SJSA1 (cell line): ENCODE data around the gene PCSK6. TPM values are rescaled to one million over a fixed set of nuclear protein-coding genes. Genes with fewer than 3 reads are reported as not detected.

Experiments
- DNase-seq, 2 experiments: peaks; one replicate each; pipeline ENCODE4 v3.0.0-alpha.2; 2015 to 2020; ENCODE audit warnings: low spot score in 2 of 2, low read depth in 1 of 2
- H3K27ac ChIP-seq: fragments of 250-450 bp; sonication (Bioruptor Pico); 2 replicates; pipeline ENCODE4 v1.5.1; 2020; ENCODE audit warnings: mild to moderate bottlenecking, moderate library complexity
- H3K27me3 ChIP-seq: fragments of 250-450 bp; sonication (Bioruptor Pico); replicated peaks from 2 replicates; pipeline ENCODE4 v1.5.1; 2020; ENCODE audit warnings: mild to moderate bottlenecking, moderate library complexity
- H3K36me3 ChIP-seq: fragments of 250-450 bp; sonication (Bioruptor Pico); 2 replicates; pipeline ENCODE4 v1.5.1; 2020; ENCODE audit warnings: mild to moderate bottlenecking
- H3K4me1 ChIP-seq: fragments of 250-450 bp; sonication (Bioruptor Pico); replicated peaks from 2 replicates; pipeline ENCODE4 v1.6.1; 2021; ENCODE audit warnings: mild to moderate bottlenecking
- H3K4me3 ChIP-seq: fragments of 250-450 bp; sonication (Bioruptor Pico); 2 replicates; pipeline ENCODE4 v1.5.1; 2020; ENCODE audit warnings: mild to moderate bottlenecking
- H3K9me3 ChIP-seq: fragments of 250-450 bp; sonication (Bioruptor Pico); replicated peaks from 2 replicates; pipeline ENCODE4 v1.5.1; 2020; ENCODE audit warnings: mild to moderate bottlenecking
- total RNA-seq: library from RNA; depleted of rRNA; stranded (reverse); fragments of >200 nt; shearing (Covaris generic); gene quantifications from 2 replicates; pipeline ENCODE4 v1.2.3, GENCODE V29; 2014

The PCSK6 gene
- total RNA-seq, 1 experiment from 2014 or later, result 1.7 TPM

GRCh38 chr15:101490408-101490891 lies 943 bp upstream of the PCSK6 start:
- peaks cover 7% of the 10 kb centered on the region; the same call in 1 of the 2 replicates for H3K4me1 ChIP-seq
- no peaks in the 10 kb centered on the region for H3K36me3 ChIP-seq
- H3K4me3 ChIP-seq, result no peak overlapping the region
- no peak for DNase-seq
- H3K27ac ChIP-seq, result no peak overlapping the region
- H3K27me3 ChIP-seq, result peaks cover 33% of the 10 kb centered on the region
- no peaks in the 10 kb centered on the region for H3K9me3 ChIP-seq

- no peak overlapping the region for H3K27ac ChIP-seq
- H3K27me3 ChIP-seq, result peaks cover 30% of the 10 kb centered on the region
- no peaks in the 10 kb centered on the region for H3K9me3 ChIP-seq
- peak overlapping the region; percentile 33 for H3K4me3 ChIP-seq
- peaks cover 7% of the 10 kb centered on the region; the same call in 1 of the 2 replicates for H3K4me1 ChIP-seq
- DNase-seq, result no peak
- no peaks in the 10 kb centered on the region for H3K36me3 ChIP-seq
Measured at GRCh38 chr15:101489237-101489598, 289 bp downstream of the PCSK6 start.

- DNase-seq, result no peak
- Histone ChIP-seq H3K9me3 (no peaks in the 10 kb centered on the region), H3K27me3 (peaks cover 30% of the 10 kb centered on the region), H3K4me3 (no peak overlapping the region; the same call in 1 of the 2 replicates), H3K4me1 (peaks cover 7% of the 10 kb centered on the region; the same call in 1 of the 2 replicates), H3K36me3 (no peaks in the 10 kb centered on the region), H3K27ac (no peak overlapping the region)
Measured at GRCh38 chr15:101488300-101489164, 975 bp downstream of the PCSK6 start.

GRCh38 chr15:101486696-101487459 lies 2.6 kb downstream of the PCSK6 start:
- H3K4me1 ChIP-seq, result peaks cover 7% of the 10 kb centered on the region; the same call in 1 of the 2 replicates
- H3K27ac ChIP-seq, result no peak overlapping the region
- no peaks in the 10 kb centered on the region for H3K9me3 ChIP-seq
- H3K27me3 ChIP-seq, result peaks cover 30% of the 10 kb centered on the region
- no peak for DNase-seq
- H3K4me3 ChIP-seq, result no peak overlapping the region
- no peaks in the 10 kb centered on the region for H3K36me3 ChIP-seq

- Histone ChIP-seq H3K27ac (no peak overlapping the region), H3K4me3 (no peak overlapping the region), H3K4me1 (no peaks in the 10 kb centered on the region; the same call in 1 of the 2 replicates), H3K27me3 (peaks cover 22% of the 10 kb centered on the region), H3K9me3 (no peaks in the 10 kb centered on the region), H3K36me3 (no peaks in the 10 kb centered on the region)
- DNase-seq, result no peak
Measured at GRCh38 chr15:101483462-101483861, 6.0 kb downstream of the PCSK6 start.

GRCh38 chr15:101482526-101483371 lies 6.8 kb downstream of the PCSK6 start:
- no peaks in the 10 kb centered on the region for H3K36me3 ChIP-seq
- H3K4me3 ChIP-seq, result no peak overlapping the region
- H3K27ac ChIP-seq, result no peak overlapping the region
- H3K27me3 ChIP-seq, result peaks cover 16% of the 10 kb centered on the region
- no peak for DNase-seq
- H3K9me3 ChIP-seq, result no peaks in the 10 kb centered on the region
- H3K4me1 ChIP-seq, result no peaks in the 10 kb centered on the region

GRCh38 chr15:101481917-101482525 lies 7.5 kb downstream of the PCSK6 start:
- peaks cover 11% of the 10 kb centered on the region for H3K27me3 ChIP-seq
- no peaks in the 10 kb centered on the region for H3K36me3 ChIP-seq
- DNase-seq, result no peak
- no peaks in the 10 kb centered on the region for H3K9me3 ChIP-seq
- no peak overlapping the region for H3K4me3 ChIP-seq
- no peaks in the 10 kb centered on the region for H3K4me1 ChIP-seq
- no peak overlapping the region for H3K27ac ChIP-seq

- Histone ChIP-seq H3K4me3 (no peak overlapping the region), H3K27me3 (peaks cover 6% of the 10 kb centered on the region; the same call in 1 of the 2 replicates), H3K9me3 (no peaks in the 10 kb centered on the region), H3K27ac (no peak overlapping the region), H3K36me3 (no peaks in the 10 kb centered on the region), H3K4me1 (no peaks in the 10 kb centered on the region)
- DNase-seq, result no peak
Measured at GRCh38 chr15:101481381-101481705, 8.2 kb downstream of the PCSK6 start.

GRCh38 chr15:101480613-101481380 lies 8.7 kb downstream of the PCSK6 start:
- H3K4me1 ChIP-seq, result no peaks in the 10 kb centered on the region
- no peak overlapping the region for H3K4me3 ChIP-seq
- no peaks in the 10 kb centered on the region for H3K9me3 ChIP-seq
- no peaks in the 10 kb centered on the region for H3K36me3 ChIP-seq
- H3K27me3 ChIP-seq, result peaks cover 3% of the 10 kb centered on the region; the same call in 1 of the 2 replicates
- DNase-seq, result no peak
- H3K27ac ChIP-seq, result no peak overlapping the region

- no peak overlapping the region for H3K27ac ChIP-seq
- no peaks in the 10 kb centered on the region for H3K36me3 ChIP-seq
- 0 out of 2 replicates have a peak, but pooled peaks cover 3% of the 10 kb centered on the region for H3K27me3 ChIP-seq
- DNase-seq, result no peak
- H3K9me3 ChIP-seq, result no peaks in the 10 kb centered on the region
- no peak overlapping the region for H3K4me3 ChIP-seq
- no peaks in the 10 kb centered on the region for H3K4me1 ChIP-seq
Measured at GRCh38 chr15:101479851-101480612, 9.5 kb downstream of the PCSK6 start.

GRCh38 chr15:101479342-101479845 lies 10.1 kb downstream of the PCSK6 start:
- Histone ChIP-seq H3K4me1 (no peaks in the 10 kb centered on the region), H3K4me3 (no peak overlapping the region), H3K36me3 (no peaks in the 10 kb centered on the region), H3K27me3 (no peaks in the 10 kb centered on the region), H3K27ac (no peak overlapping the region), H3K9me3 (no peaks in the 10 kb centered on the region)
- DNase-seq, result no peak
